NCI-H446 (cell line): Measurements from ENCODE around the gene FOXO3B.
"Not testable (repeated sequence)": the region's sequence is repeated elsewhere in the genome, so short reads cannot be mapped to it uniquely, and the experiment has no call there.

Experiments used
- DNase-seq, 2 experiments: peaks; one replicate each; lab custom pipeline; 2025; lab: John Stamatoyannopoulos, UW

The FOXO3B gene

DNA sequence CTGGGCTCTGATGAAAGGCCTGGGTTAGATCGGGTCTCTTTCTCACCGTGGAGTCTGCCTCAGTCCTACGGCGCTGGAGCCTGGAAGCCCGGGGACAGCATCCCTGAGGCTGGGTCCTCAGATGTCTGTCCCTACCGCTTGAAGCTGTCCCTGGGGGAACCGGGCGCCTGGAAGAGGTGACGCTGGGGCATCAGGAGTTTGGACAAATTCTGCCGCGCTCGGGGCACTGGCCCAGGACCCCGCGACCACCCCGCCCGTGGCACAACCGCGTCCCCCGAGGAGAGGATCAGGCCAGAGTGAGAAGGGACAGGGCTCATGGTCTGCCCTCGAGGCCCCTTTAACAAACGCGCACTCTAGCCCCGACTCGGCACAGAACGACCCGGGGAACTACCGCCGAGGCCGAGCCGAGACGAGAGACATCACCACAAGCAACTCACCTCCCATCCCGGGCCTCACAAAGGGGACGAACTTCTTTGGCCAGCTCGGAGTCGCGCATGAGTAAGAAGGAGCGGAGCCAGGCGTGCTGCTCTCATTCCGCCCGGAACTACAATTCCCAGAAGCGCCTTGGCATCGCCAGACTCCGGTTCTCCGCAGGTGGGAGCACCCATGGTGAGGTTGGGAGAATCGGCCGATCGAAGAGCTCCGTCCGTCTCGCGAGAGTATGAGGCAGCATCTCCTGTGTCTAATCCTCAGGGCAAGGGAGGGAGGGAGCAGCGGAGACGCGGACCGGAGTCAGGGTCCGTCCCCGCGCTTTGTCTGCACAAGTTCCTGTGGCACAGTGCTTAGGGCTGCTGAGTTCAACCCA lies at the start of gene FOXO3B:
Gene FOXO3B, minus strand, starts transcription at position 548 of the 805 bp plus-strand sequence. CDS start 663 bp downstream, outside the sequence.
- DNase-seq = peak; percentile 28 to 80

GRCh38 chr17:18723509-18723908 lies 41.4 kb upstream of the FOXO3B start:
- DNase-seq = not testable (repeated sequence)

DNA sequence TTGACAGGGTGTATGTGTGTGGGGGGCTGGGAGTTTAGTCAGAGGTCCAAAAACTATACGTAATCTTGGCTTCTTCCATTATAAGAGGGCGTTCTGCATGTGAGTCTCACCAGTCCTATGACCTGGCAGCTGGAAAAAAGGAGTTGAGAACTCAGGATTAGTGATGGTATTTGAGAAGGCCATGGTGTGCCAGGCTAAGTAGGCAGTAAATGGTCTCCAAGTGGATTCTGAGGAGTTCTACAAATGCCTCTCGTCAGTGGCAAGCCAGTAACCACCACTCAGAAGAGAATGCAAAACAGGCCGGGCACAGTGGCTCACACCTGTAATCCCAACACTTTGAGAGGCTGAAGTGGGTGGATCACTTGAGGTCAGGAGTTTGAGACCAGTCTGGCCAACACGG lies 40.5 kb upstream of the FOXO3B start:
- DNase-seq = not testable (repeated sequence)

- DNase-seq = not testable (repeated sequence)
Observed at GRCh38 chr17:18721775-18722547, 39.8 kb upstream of the FOXO3B start.

GRCh38 chr17:18719428-18720110 lies 37.5 kb upstream of the FOXO3B start:
- not testable (repeated sequence) for DNase-seq

DNA sequence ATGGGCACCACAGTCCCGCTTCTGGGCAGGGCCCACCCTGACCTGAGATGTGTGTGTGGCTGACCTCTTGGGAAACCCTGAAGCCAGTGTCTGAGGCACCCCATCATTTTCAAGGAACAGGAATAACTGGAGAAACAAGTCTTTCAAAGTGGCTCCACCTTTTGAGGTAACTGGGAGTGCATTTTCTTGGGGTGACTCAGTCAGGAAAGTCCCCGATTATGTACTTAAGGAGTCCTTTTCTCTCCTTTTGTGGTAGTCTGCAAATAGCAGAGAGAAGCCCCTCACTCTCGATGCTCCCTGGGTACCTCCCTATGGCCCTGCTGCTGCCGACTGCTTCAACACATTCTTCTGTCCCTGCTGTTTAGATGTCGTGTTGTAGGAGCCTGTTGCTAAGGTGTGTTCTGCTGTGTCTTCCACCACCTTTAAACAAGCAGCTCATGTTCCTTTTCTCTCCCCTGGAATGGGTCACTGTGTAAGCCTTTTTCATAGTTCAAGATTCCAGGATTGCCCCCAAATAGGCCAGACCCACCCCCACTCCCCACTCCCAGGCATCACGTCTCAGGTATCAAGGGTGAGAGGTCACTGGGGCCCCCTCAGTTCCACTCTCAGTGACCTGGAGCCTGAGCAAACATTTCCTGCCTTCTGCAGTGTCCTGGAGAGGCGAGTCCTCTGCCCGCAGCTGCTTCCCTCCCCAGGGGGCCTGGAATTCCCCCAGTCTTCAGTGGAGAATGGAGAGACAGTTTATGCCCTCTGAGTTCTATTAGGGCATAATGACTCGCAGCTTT lies 36.7 kb upstream of the FOXO3B start:
- not testable (repeated sequence) for DNase-seq

DNA sequence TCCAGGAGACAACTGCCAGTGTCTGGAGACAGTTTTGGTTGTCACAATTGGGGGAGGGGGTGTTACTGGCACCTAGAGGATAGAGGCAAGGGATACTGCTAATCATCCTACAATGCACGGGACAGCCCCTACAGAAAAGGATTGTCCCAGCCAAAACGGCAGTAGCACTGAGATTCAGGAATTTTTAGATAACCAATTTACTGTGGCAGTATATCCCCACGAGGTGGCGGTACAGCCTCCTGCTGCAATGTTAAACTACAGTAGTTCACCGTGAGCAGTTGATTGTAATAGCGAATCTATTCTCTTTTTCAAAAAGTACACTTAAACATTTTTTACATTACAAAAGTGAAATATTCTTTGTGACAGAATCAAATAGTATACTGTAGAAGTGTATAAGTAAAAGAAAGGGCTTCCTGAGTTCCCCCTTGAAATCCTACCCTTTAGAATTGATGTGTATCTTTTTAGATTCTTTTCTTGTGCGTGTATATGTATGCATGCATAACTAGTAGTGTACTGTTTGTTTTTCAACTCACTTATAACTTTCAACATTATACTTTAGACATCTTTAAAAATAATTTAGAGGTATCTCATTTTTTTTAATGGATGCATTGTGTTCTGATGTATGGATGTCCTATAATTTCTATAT lies 30.4 kb upstream of the FOXO3B start:
- DNase-seq = peak; percentile 15 to 67

DNA sequence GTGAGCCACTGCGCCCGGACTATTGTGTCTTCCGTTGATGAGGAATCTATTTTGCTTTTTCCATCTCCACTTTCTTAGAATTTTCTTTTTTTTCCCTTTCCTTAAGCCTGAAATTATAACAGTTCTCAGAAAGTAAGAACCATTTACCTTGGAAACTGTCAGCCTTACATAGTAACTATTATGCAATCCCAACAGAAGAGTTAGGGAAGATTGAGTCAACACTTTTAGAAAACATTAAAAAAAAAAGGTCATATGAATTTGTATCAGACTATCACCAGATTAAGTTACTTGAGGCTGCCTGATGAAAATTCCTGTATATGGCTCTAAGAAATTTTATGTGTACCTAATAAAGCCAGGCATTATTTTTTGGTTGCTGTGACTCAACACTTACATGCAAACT lies 26.1 kb upstream of the FOXO3B start:
- not testable (repeated sequence) for DNase-seq

GRCh38 chr17:18705955-18706354 lies 23.8 kb upstream of the FOXO3B start:
- not testable (repeated sequence) for DNase-seq

DNA sequence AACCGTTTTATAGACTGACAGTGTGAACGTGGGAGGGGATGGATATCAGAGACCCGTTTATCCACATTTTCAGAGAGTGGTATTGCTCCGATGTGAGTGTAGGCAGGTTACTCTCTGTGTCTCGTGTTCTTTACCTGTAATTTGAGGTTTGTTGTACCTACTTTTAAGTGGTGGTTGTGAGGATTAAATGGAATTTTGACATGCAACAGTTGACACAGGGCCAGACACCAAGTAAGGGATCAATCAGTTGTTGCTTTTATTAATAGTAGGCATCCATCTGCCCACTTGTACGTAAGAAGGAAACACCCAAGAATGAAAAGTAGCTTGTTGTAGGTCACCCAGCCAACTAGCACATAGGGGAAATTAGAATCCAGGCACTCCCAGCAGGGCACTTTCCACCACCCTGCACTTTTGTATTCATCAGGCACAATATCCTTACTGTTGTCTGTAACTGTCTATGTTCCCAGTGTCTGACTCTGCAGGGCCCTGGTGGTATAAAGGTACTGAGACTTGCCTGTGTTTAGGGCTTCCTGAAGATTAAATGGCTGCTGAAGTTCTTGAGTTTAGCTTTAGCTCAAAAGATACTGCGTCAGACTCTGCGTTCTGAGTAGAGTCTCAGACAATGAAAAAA lies 16.5 kb upstream of the FOXO3B start:
- not testable (repeated sequence) for DNase-seq

DNA sequence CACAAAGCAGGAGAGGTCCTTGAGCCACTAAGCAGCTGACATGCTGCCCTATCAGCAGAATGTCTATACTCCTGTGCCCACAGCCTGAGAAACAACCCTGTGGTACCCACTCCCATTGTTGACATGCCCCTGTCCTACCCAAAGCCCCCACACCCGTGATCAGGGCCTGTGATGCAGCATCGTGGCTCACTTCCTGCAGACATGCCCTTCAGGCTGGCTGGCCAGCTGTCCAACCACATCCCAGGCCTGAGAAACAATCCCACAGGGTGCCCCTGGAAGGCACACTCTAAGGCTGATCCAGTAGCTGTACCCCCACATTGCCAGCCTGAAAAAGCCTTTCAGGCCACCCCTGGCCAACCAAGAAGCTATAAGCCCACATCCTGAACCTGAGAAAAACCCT lies 13.0 kb upstream of the FOXO3B start:
- DNase-seq = not testable (repeated sequence)

- DNase-seq = not testable (repeated sequence)
Observed at GRCh38 chr17:18682668-18683067, 554 bp upstream of the FOXO3B start.

GRCh38 chr17:18677381-18677780 lies 4.7 kb downstream of the FOXO3B start:
- not testable (repeated sequence) for DNase-seq

GRCh38 chr17:18676928-18677327 lies 5.2 kb downstream of the FOXO3B start:
- DNase-seq = not testable (repeated sequence)

- DNase-seq = not testable (repeated sequence)
Observed at GRCh38 chr17:18672395-18673227, 9.5 kb downstream of the FOXO3B start.

DNA sequence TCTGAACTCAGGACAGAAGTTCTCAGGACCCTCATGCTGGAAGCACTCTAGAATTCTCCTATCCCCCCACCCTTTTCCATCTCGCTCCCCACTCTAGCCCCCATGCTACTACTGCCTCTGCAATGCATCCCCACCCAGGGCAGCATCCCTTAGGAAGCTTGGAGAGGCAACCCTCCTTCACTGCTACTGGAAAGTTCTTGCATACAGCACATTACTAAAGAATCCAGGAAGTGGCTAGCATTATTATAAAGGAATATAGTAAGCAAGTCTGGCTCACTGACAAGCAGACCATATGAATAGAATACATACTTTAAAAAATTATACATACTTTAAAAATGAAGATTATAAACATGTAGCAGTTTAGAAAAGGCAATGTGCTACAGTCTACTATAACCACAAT lies 13.5 kb downstream of the FOXO3B start:
- not testable (repeated sequence) for DNase-seq

DNA sequence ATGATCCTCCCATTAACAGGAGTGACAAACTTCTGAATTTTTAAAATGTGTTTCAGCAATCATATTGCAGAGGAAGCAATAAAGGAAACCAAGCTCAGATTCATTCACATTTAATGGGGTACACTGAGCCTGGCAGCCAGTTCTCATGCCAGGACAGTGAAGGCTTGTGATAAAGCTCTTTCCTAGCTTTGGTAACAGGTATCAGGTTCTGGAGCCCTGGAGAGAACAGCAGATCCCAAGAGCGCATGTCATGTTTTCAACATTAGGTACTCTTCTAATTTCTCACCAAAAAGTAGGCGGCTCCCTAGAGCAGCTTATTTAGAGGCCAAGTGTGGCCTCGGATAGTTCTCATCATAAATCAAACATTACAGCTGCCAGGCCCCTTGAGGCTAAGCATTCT lies 14.6 kb downstream of the FOXO3B start:
- DNase-seq = not testable (repeated sequence)

DNA sequence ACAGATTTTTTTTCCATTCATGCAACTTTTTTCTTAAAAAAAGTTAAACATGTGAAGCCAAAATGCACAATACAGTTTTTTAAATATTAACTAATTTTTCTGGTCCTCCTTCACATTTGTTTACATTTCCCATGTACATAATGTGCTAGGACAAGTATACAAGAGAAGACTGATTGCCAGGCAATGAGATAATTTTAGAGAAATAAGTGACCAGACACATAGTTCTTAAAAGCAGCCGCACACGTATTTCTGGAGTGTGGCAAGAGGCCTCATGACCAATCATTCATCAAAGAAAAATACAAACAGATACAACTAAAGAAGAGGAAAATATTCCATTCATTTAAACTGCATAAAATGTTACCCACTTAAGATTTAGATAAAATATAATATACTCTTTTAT lies 15.8 kb downstream of the FOXO3B start:
- not testable (repeated sequence) for DNase-seq

DNA sequence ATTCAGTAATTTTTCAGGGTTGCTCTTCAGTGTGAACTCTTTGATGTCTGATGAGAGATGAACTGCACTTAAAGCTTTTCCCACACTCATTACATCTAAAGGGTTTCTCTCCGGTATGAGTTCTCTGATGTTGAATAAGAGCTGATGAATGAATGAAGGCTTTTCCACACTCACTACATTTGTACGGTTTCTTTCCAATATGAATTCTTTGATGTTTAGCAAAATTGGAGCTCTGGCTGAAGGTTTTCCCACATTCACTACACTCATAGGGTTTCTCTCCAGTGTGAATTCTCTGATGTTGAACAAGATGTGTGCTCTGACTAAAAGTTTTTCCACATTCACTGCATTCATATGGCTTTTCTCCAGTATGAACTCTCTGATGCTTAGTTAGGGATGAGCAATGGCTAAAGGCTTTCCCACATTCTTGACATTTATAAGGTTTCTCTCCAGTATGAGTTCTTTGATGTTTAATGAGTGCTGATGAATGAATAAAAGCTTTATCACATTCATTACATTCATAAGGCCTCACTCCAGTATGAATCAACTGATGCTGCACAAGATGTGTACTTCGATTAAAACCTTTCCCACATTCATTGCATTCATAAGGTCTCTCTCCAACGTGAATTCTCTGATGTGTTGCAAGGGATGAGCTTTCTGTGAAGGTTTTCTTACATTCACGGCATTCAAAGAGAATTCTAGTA lies 20.0 kb downstream of the FOXO3B start:
- DNase-seq = not testable (repeated sequence)
